HepG2 (cell line): ENCODE results near the gene CPN1. TPM values are rescaled to one million over a fixed set of nuclear protein-coding genes. Genes with fewer than 3 reads are reported as not detected.

ENCODE experiments used
- HNF1A ChIP-seq, 2 experiments: sonication (generic) in 1 of 2; formaldehyde crosslinking in 1 of 2; IDR thresholded peaks; 2 replicates each; pipeline versions ENCODE4 v1.4.0 to v1.6.1; 2016 to 2020; ENCODE audit warnings: borderline replicate concordance in 1 of 2, low read depth in 1 of 2, mild to moderate bottlenecking in 1 of 2, missing genetic modification reagents in 1 of 2
- KLF13 ChIP-seq: sonication (generic); formaldehyde crosslinking; IDR thresholded peaks from 2 replicates; pipeline ENCODE4 v1.4.0; 2020; ENCODE audit warnings: mild to moderate bottlenecking, missing genetic modification reagents
- MTA3 ChIP-seq: sonication (generic); formaldehyde crosslinking; IDR thresholded peaks from 2 replicates; pipeline ENCODE4 v1.4.0; 2020; ENCODE audit warnings: missing genetic modification reagents
- PPARG ChIP-seq: conservative IDR thresholded peaks from 2 replicates; pipeline ENCODE4 v1.6.1; 2016; ENCODE audit warnings: missing biosample characterization, missing genetic modification reagents
- SMYD3 ChIP-seq: sonication (generic); formaldehyde crosslinking; IDR thresholded peaks from 2 replicates; pipeline ENCODE4 v1.8.1; 2023; ENCODE audit warnings: mild to moderate bottlenecking, missing genetic modification reagents
- STAT5B ChIP-seq: sonication (generic); formaldehyde crosslinking; IDR thresholded peaks from 2 replicates; pipeline ENCODE4 v1.4.0; 2020; ENCODE audit warnings: missing genetic modification reagents
- TERF1 ChIP-seq: sonication (generic); formaldehyde crosslinking; IDR thresholded peaks from 2 replicates; pipeline ENCODE4 v1.8.0; 2022; ENCODE audit warnings: mild to moderate bottlenecking, missing genetic modification reagents, moderate library complexity
- ZBTB1 ChIP-seq: sonication (generic); formaldehyde crosslinking; IDR thresholded peaks from 2 replicates; pipeline ENCODE4 v1.4.0; 2020; ENCODE audit warnings: missing genetic modification reagents, borderline replicate concordance
- ZNF121 ChIP-seq: sonication (generic); formaldehyde crosslinking; IDR thresholded peaks from 2 replicates; pipeline ENCODE4 v1.5.0; 2020; ENCODE audit warnings: mild to moderate bottlenecking, missing genetic modification reagents
- ZNF143 ChIP-seq: sonication (generic); formaldehyde crosslinking; IDR thresholded peaks from 2 replicates; pipeline ENCODE4 v1.4.0; 2020; ENCODE audit warnings: missing genetic modification reagents
- ZNF274 ChIP-seq: sonication (generic); formaldehyde crosslinking; IDR thresholded peaks from 2 replicates; pipeline ENCODE4 v1.5.1; 2020; ENCODE audit warnings: mild to moderate bottlenecking, missing genetic modification reagents
- ZNF3 ChIP-seq: IDR thresholded peaks from 2 replicates; pipeline ENCODE4 v1.7.0; 2017; ENCODE audit warnings: inconsistent platforms
- ZNF616 ChIP-seq: sonication (generic); formaldehyde crosslinking; IDR thresholded peaks from 2 replicates; pipeline ENCODE4 v1.5.0; 2020; ENCODE audit warnings: low read depth, mild to moderate bottlenecking, missing genetic modification reagents
- polyA plus RNA-seq, 8 experiments: library from polyadenylated mRNA; depleted of rRNA in 3 of 8; stranded (reverse) in 7 of 8; unstranded in 1 of 8; fragments of >200 nt; fragmentation: Illumina TruSeq in 4 of 8; extraction: Trizol in 4 of 8; gene quantifications; 2 replicates each; pipeline versions ENCODE4 v1.2.1 to v1.2.3, GENCODE V29; 2011 to 2016; ENCODE audit warnings: low read depth in 4 of 8, missing spikeins in 1 of 8, mixed read lengths in 1 of 8; ENCODE audit not compliant: insufficient read depth in 1 of 8
- total RNA-seq, 5 experiments: library from RNA; depleted of rRNA; stranded (reverse); fragments of >200 nt; fragmentation: Illumina TruSeq; extraction: Trizol; gene quantifications; 2 replicates each; pipeline ENCODE4 v1.2.3, GENCODE V29; 2016; ENCODE audit warnings: low read depth in 1 of 5
- TF ChIP-seq, protein P1 (sequence below): sonication (generic); formaldehyde crosslinking; IDR thresholded peaks from 2 replicates; pipeline ENCODE4 v1.4.0; 2020; ENCODE audit warnings: low read depth, missing genetic modification reagents
- TF ChIP-seq, protein P2 (sequence below): IDR thresholded peaks from 2 replicates; pipeline ENCODE4 v1.6.1; 2016; ENCODE audit warnings: mild to moderate bottlenecking
- TF ChIP-seq, protein P3 (sequence below): IDR thresholded peaks from 2 replicates; pipeline ENCODE4 v1.6.1; 2016; ENCODE audit warnings: low read depth, borderline replicate concordance

The CPN1 gene
- total and polyA plus RNA-seq, 2 of the 13 experiments (the other 11 are each of a cell fraction or from before 2014, with no cell fraction given): 17.3 to 35.1 TPM

DNA sequence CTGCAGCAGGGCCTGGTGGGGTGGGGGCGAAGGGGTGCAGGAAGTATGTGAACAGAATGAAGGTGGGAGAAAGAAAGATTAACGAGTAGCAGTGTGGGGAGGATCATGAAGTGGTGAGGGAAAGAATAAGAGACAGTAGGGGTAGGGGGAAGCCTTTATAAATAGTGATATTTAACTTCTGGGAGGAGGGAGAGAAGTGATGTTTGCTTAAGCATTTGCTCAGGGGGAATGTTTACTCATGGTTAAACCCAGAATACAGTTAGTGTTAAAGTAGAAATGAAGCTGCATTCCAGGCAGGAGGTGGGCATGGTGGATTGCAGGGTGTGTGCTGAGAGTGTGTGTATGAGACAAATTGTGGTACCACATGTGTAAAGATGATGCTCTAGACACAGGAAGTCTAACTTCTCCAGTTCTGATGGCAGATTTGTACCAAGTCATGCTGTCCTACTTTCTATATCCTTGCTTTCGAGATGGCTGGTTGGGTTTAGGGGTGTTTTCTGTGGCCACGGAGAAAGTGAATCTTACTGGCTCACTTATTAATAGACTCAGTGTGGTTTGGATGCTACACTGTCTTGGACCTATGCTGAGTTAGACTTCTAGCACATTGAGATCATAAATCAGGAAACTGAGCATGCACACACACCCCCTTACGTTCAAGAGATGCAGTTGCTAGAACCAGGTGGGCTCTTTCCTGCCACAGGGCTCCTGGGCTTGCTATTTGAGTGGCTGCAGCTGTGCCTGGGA lies 61.4 kb downstream of the CPN1 start (continued):
- TF ChIP-seq, protein P1, sequence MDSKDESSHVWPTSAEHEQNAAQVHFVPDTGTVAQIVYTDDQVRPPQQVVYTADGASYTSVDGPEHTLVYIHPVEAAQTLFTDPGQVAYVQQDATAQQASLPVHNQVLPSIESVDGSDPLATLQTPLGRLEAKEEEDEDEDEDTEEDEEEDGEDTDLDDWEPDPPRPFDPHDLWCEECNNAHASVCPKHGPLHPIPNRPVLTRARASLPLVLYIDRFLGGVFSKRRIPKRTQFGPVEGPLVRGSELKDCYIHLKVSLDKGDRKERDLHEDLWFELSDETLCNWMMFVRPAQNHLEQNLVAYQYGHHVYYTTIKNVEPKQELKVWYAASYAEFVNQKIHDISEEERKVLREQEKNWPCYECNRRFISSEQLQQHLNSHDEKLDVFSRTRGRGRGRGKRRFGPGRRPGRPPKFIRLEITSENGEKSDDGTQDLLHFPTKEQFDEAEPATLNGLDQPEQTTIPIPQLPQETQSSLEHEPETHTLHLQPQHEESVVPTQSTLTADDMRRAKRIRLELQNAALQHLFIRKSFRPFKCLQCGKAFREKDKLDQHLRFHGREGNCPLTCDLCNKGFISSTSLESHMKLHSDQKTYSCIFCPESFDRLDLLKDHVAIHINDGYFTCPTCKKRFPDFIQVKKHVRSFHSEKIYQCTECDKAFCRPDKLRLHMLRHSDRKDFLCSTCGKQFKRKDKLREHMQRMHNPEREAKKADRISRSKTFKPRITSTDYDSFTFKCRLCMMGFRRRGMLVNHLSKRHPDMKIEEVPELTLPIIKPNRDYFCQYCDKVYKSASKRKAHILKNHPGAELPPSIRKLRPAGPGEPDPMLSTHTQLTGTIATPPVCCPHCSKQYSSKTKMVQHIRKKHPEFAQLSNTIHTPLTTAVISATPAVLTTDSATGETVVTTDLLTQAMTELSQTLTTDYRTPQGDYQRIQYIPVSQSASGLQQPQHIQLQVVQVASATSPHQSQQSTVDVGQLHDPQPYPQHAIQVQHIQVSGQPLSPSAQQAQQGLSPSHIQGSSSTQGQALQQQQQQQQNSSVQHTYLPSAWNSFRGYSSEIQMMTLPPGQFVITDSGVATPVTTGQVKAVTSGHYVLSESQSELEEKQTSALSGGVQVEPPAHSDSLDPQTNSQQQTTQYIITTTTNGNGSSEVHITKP (CRISPR knock-in tag): peak; percentile 17; the same call in 1 of the 2 replicates
- TF ChIP-seq ZNF3 (CRISPR knock-in tag): no peak
- TF ChIP-seq, protein P2, sequence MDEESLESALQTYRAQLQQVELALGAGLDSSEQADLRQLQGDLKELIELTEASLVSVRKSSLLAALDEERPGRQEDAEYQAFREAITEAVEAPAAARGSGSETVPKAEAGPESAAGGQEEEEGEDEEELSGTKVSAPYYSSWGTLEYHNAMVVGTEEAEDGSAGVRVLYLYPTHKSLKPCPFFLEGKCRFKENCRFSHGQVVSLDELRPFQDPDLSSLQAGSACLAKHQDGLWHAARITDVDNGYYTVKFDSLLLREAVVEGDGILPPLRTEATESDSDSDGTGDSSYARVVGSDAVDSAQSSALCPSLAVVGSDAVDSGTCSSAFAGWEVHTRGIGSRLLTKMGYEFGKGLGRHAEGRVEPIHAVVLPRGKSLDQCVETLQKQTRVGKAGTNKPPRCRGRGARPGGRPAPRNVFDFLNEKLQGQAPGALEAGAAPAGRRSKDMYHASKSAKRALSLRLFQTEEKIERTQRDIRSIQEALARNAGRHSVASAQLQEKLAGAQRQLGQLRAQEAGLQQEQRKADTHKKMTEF (CRISPR knock-in tag): peak; percentile 52; the same call in 1 of the 2 replicates
- no peak for TF ChIP-seq STAT5B
- no peak for TF ChIP-seq ZNF121 (CRISPR knock-in tag)
- TF ChIP-seq ZBTB1 (CRISPR knock-in tag): no peak
- TF ChIP-seq, protein P3, sequence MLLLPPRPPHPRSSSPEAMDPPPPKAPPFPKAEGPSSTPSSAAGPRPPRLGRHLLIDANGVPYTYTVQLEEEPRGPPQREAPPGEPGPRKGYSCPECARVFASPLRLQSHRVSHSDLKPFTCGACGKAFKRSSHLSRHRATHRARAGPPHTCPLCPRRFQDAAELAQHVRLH (CRISPR knock-in tag): 0 out of 2 replicates have a peak, but pooled peaks have one; percentile 20
- no peak for TF ChIP-seq ZNF274 (CRISPR knock-in tag)
- TF ChIP-seq MTA3 (CRISPR knock-in tag): no peak
- no peak; the same call in 1 of the 2 replicates for TF ChIP-seq PPARG (CRISPR knock-in tag)
- no peak for TF ChIP-seq HNF1A (IDR thresholded peaks at IDR 0.05; ENCODE audit: low read depth)
- TF ChIP-seq HNF1A (CRISPR knock-in tag; IDR thresholded peaks at IDR 0.05; ENCODE audit: borderline replicate concordance): peak; percentile 63; the same call in 1 of the 2 replicates
- no peak for TF ChIP-seq ZNF143 (CRISPR knock-in tag)
- no peak for TF ChIP-seq KLF13 (CRISPR knock-in tag)
- no peak for TF ChIP-seq SMYD3
- no peak for TF ChIP-seq ZNF616 (CRISPR knock-in tag)
- TF ChIP-seq TERF1 (CRISPR knock-in tag): no peak
